A673 (cell line): ENCODE data around the gene PNPLA6. TPM values are rescaled to one million over a fixed set of nuclear protein-coding genes. Genes with fewer than 3 reads are reported as not detected.

Source experiments
- BruUV-seq: library from RNA; stranded (reverse); fragments of 400-500 nt; replicated peaks from 2 replicates; lab custom pipeline; 2021; lab: Mats Ljungman, UMichigan
- CTCF ChIA-PET: fragments of 300-600 bp; sonication (Branson Sonifier 250); formaldehyde crosslinking; loops from one replicate; lab custom pipeline; 2022; ENCODE audit warnings: antibody characterized with exemption; lab: Charles Lee
- POLR2A ChIA-PET: fragments of 300-600 bp; sonication (Branson Sonifier 250); formaldehyde crosslinking; loops from one replicate; lab custom pipeline; 2022; ENCODE audit warnings: antibody characterized with exemption; ENCODE audit not compliant: low non-redundant PET; lab: Charles Lee
- DNase-seq: peaks from one replicate; pipeline ENCODE4 v3.0.0-alpha.2; 2015; ENCODE audit warnings: low spot score
- H3K27ac ChIP-seq: fragments of 200-600 bp; sonication (generic); 2 replicates; pipeline ENCODE4 v1.5.1; 2016; ENCODE audit warnings: mixed run types, low read depth, mild to moderate bottlenecking, mixed read lengths, antibody characterized with exemption, low read length; ENCODE audit not compliant: poor library complexity, severe bottlenecking
- H3K27me3 ChIP-seq: fragments of 200-600 bp; sonication (generic); replicated peaks from 2 replicates; pipeline ENCODE4 v1.6.1; 2017; ENCODE audit warnings: mixed run types, low read depth, mild to moderate bottlenecking, mixed read lengths, antibody characterized with exemption, low read length; ENCODE audit not compliant: insufficient read depth, poor library complexity
- H3K36me3 ChIP-seq: fragments of 200-600 bp; sonication (generic); 2 replicates; pipeline ENCODE4 v1.6.1; 2016; ENCODE audit warnings: mixed run types, mild to moderate bottlenecking, mixed read lengths, antibody characterized with exemption, low read length; ENCODE audit not compliant: insufficient read depth, poor library complexity, severe bottlenecking
- H3K4me1 ChIP-seq: fragments of 200-600 bp; sonication (generic); 2 replicates; pipeline ENCODE4 v1.6.1; 2017; ENCODE audit warnings: mixed run types, mild to moderate bottlenecking, mixed read lengths, antibody characterized with exemption, low read length; ENCODE audit not compliant: insufficient read depth, poor library complexity, severe bottlenecking
- H3K4me3 ChIP-seq: fragments of 200-600 bp; sonication (generic); 2 replicates; pipeline ENCODE4 v1.5.1; 2016; ENCODE audit warnings: low read depth, mixed run types, mild to moderate bottlenecking, mixed read lengths, low read length; ENCODE audit not compliant: poor library complexity, severe bottlenecking
- H3K9me3 ChIP-seq: fragments of 200-600 bp; sonication (generic); 2 replicates; pipeline ENCODE4 v1.6.1; 2016; ENCODE audit warnings: mixed run types, low read depth, mild to moderate bottlenecking, mixed read lengths, antibody characterized with exemption, low read length; ENCODE audit not compliant: poor library complexity, severe bottlenecking
- CTCF ChIP-seq: fragments of 300-800, 200-600 bp; sonication (generic); conservative IDR thresholded peaks from 2 replicates; pipeline ENCODE4 v1.5.1; 2017; ENCODE audit warnings: low read depth, mild to moderate bottlenecking, antibody characterized with exemption, low read length, moderate library complexity, mixed read lengths
- EZH2 ChIP-seq: fragments of 200-600 bp; sonication (generic); IDR thresholded peaks from 2 replicates; pipeline ENCODE4 v1.6.1; 2017; ENCODE audit warnings: borderline replicate concordance, low read depth, mild to moderate bottlenecking, mixed read lengths, antibody characterized with exemption, low read length; ENCODE audit not compliant: poor library complexity, severe bottlenecking
- intact Hi-C: fragments of 100-400 bp; cut with micrococcal nuclease; formaldehyde crosslinking; loops from one replicate; pipeline ENCODE4 v1.10.0; 2022; ENCODE audit not compliant: unreplicated experiment
- total RNA-seq: library from RNA; stranded (reverse); gene quantifications from 2 replicates; pipeline ENCODE4 v1.2.3, GENCODE V29; 2021

PNPLA6 gene
- total RNA-seq, 1 experiment from 2014 or later = 70.4 TPM

- H3K27ac ChIP-seq = no peak overlapping the region
- no peak for DNase-seq
- no peaks in the 10 kb centered on the region for H3K9me3 ChIP-seq
- H3K36me3 ChIP-seq = peaks cover 7% of the 10 kb centered on the region
- H3K4me1 ChIP-seq = no peaks in the 10 kb centered on the region
- POLR2A ChIA-PET = no interaction called here
- no peaks in the 10 kb centered on the region for H3K27me3 ChIP-seq
- intact Hi-C loops = no loop called here
- no peak overlapping the region for H3K4me3 ChIP-seq
- CTCF ChIA-PET = no interaction called here
- no TSS peak for BruUV-seq
- TF ChIP-seq EZH2 = no peak
- TF ChIP-seq CTCF = no peak
These were observed 7.2 kb downstream of the PNPLA6 start for GRCh38 chr19:7542556-7543348.

- CTCF ChIA-PET = no interaction called here
- BruUV-seq = no TSS peak
These were observed 9.1 kb downstream of the PNPLA6 start for GRCh38 chr19:7544626-7545025.

GRCh38 chr19:7545300-7545699, 9.8 kb downstream of the PNPLA6 start:
- ChIA-PET CTCF (no interaction called here), POLR2A (no interaction called here)
- Histone ChIP-seq H3K9me3 (no peaks in the 10 kb centered on the region), H3K36me3 (peaks cover 8% of the 10 kb centered on the region), H3K4me1 (no peaks in the 10 kb centered on the region), H3K27me3 (no peaks in the 10 kb centered on the region), H3K27ac (no peak overlapping the region), H3K4me3 (no peak overlapping the region)
- no TSS peak for BruUV-seq
- DNase-seq = no peak
- intact Hi-C loops = no loop called here
- no peak for TF ChIP-seq EZH2
- no peak for TF ChIP-seq CTCF

More at GRCh38 chr19:7544626-7545025, 9.1 kb downstream of the PNPLA6 start:
- POLR2A ChIA-PET = no interaction called here
- Histone ChIP-seq H3K9me3 (no peaks in the 10 kb centered on the region), H3K4me3 (no peak overlapping the region), H3K27ac (no peak overlapping the region), H3K27me3 (no peaks in the 10 kb centered on the region), H3K4me1 (no peaks in the 10 kb centered on the region), H3K36me3 (peaks cover 7% of the 10 kb centered on the region)
- intact Hi-C loops = no loop called here
- no peak for TF ChIP-seq CTCF
- no peak for TF ChIP-seq EZH2
- no peak for DNase-seq
